HK-2 (cell line): ENCODE results near the gene IER3IP1.
"Not testable (repeated sequence)": the region's sequence is repeated elsewhere in the genome, so short reads cannot be mapped to it uniquely, and the experiment has no call there.

ENCODE experiments used
- DNase-seq: peaks from one replicate; pipeline ENCODE4 v3.0.0-alpha.2; 2018; ENCODE audit not compliant: unreplicated experiment

IER3IP1 gene

DNA sequence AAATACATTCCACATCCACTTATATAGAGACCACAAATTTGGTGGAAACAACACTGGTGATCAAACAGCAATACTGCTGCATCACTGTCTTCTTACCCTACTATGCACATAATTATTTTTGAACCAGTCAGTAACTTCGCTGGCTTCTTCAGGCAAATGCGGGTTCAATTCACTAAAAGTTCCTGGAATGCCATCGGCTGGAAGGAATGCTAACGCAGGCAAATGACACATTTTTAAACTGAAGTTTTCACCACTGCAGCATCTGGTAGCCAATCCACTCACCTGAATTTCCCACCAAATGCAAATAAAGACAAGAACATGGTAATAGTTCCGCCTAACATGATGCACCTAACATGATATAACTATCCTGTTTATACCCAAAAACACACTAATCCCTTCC lies 15.9 kb downstream of the IER3IP1 start:
- no peak for DNase-seq

DNA sequence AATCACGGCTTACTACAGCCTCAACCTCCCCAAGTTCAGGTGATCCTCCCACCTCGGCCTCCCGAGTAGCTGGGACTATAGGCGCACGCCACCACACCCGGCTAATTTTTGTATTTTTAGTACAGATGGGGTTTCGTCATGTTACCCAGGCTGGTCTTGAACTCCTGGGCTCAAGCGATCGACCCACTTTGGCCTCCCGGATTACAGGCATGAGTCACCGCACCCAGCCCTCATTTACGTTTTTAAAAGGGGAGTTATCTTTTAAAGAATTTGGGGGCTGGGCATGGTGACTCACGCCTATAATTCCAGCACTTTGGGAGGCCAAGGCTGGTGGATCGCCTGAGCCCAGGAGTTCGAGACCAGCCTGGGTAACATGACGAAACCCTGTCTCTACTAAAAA lies 17.8 kb downstream of the IER3IP1 start:
- DNase-seq, result not testable (repeated sequence)

DNA sequence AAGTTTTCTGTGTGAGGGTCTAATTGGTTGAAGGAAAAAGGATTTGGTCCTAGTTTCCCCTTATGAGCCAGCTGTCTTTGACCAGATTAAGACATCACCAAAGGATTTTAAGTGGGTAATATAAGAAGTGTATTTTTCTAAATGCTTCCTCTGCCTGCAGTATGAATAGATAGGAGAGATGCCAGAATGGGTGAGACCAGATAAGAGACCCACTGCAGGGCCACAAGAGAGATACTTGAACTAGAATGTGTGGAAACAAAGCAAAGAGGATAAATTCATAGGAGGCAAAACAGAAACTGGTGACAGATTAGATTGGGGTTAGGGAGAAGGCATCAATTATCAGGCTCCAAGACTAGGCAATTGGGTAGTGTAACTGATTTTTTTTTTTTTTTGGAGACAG lies 24.7 kb downstream of the IER3IP1 start:
- no peak for DNase-seq

DNA sequence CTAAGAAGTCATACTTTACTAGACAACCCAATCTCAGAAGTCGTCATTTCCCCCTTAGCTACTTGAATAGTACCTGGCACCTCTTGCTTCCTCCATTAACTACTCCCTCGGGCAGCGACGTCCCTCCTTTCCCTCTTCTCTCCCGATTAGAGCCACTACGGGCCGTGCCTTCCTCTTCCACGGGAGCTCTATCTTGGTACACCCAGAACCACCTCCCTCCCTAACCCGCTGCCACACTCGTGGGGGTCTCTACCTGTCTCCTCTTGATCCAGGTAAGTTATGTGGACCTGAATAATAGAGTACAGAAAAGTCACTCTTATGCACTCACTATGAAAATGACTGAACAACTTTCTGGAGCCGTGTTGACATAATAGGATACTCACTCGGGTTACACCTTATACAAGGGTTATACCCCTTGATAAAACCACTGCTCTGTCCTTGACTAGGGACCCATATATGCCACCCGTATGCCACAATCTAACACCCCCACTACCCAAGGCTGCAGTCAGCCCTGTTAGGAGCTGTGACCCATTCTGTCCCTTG lies 25.3 kb downstream of the IER3IP1 start:
- DNase-seq, result no peak

DNA sequence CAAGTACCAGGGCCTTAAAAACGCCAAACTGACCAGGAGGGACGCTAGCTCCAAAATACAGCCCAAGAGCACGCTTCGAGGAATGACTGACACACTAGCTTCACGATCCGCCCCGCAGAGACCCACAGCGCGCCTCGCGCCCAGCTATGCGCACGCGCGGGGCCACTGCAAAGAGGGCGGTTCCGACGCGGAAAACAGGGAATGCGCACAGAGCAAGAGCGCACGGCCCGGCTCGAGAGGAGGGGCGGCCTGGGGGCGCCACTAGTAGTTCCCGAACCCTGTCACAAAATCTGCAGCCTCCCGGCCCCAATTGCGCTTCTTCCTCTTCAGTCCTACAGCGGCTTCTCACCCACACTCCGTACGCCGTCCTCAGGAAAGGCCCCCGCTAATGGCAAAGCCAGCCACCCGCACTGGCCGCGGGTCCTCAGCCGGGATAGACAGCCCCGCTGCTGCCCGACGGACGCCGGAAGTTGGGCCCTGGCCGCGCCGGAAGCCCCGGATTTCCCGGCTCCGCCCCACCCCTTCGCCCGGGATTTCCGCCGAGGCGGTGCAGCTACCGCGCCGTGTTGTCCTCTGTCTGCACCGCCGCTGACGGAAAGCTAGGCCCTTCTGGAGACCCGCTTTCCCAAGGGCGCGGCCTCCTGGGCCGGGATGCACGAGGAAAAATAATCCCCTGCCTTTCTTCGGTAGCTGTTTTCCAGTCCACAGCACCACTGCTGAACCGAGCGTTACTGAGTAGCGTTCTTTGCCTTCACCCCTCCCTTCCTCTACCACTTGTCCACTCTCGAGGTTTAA lies 25.9 kb downstream of the IER3IP1 start, which contains the start of gene HDHD2:
Gene HDHD2 (minus strand): TSS at position 472 of the 795 bp plus-strand sequence. CDS start 14,061 bp downstream, outside the sequence.
- peak; percentile 78 for DNase-seq

DNA sequence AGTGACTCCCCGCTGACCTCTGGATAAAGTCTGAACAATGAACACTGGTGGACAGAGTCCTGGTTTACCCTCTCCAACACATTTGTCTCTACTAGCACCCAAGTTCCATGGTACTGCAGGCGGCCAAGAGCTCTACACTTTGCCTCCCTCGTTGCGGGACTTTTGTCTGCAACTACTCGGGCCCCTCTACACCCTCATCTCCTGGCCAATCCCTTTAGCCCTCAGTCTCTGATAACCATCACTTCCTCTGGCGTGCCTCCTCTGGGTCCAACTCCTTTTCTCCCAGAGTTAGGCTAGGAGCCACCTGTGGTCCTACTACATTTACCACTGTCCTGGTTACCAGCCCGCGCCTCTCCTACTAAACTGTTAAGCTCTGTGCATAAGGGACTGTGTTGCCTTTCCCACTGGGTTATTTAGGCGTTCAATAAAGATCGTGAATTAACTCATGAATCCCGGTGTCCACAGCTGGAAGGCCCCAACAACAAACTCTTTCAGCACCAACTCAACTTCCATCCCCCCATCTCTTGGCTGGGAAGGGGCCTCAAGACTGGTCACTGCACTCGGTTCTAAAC lies 26.6 kb downstream of the IER3IP1 start:
- DNase-seq, result peak; percentile 4

DNA sequence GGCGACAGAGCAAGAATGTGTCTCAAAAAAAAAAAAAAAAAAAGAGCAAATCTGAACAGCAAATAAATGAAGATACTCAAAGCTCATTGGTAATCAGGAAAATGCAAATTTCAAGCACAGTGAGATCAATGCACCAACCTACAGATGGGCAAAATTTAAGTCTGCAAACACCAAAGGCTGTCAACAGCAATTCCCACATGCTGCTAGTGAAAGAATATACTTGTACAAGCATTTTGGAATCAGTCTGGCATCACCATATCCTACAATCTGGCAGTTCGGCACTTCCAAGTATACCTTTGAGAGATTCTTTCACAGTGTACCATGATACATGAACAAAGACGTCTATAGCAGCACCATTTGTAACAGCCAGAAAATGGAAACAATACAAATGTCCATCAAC lies 30.0 kb downstream of the IER3IP1 start:
- DNase-seq, result no peak

DNA sequence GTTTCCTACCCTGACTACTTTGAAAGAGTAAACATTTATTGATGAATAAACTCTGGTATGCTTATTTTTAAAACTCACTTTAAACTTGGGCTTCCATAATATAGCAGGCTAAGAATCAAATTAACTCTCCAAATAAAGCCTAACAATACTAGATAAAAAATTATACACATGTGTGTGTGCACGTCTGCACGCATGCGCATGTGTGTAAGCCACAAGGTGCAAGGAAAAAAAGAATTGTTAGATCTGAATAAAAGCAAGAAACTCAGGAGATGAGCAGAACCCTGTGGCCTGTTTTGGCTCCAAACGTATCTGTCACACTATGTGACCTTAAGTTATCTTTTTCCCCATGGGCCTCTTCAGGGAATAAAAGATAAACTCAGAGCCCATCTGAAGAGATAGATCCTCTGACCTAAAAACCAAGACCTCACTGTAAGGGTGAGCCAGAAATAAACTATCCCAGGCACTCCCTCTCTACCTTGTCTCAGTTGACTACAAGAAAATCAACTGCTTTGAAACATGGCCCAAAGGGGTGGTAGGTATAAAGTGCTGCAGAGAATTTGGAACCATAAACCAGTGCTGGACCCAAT lies 32.2 kb downstream of the IER3IP1 start:
- DNase-seq, result no peak

DNA sequence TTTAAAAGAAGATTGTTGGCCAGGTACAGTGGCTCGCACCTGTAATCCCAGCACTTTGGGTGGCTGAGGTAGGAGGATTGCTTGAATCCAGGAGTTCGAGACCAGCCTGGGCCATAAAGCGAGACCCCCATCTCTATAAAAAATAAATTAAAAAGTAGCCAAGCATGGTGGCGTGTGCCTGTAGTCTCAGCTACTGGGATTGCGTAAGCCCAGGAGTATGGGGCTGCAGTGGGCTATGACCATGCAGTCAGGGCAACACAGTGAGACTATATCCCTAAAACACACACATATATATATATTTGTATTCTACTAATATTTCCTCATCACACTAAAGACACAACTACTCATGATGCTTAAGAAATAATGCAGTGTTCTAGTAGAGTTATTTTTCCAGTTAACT lies 33.0 kb downstream of the IER3IP1 start:
- DNase-seq, result no peak

DNA sequence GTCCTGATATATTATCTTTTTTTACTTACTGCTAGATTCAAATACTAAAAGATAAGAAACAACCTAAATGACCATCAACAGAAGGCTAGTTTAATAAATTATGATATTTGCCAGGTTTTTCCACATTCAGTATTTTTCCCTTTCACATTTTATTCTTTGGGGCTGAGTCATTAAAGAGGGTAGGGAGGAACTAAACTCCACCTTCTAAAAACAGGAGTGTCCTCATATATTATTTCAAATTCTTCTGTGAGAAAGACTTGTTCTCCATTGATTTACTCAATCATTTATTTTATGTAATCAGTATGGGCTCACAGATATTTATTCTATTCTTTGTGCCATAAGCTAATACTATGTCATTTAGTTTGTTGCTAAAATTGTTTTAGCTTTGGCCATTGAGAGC lies 34.9 kb downstream of the IER3IP1 start:
- DNase-seq, result no peak

DNA sequence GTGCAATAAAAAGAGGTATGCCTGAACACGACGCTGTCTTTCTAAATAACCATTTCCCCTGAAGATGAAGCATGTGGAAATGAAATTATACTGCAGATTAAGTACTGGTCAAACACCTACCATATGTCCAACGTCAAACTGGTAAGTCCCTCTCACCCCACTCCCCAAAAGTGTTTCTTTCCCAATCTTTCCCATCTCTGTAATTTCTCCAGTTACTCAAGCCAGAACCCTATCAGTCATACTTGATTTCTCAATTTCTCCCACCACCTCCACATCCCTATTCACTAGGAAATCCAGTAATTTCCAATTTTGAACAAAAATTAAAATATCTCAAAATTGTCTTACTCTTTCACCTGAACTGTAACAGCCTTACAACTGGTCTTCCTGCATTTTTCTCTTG lies 55.0 kb downstream of the IER3IP1 start:
- DNase-seq, result no peak

DNA sequence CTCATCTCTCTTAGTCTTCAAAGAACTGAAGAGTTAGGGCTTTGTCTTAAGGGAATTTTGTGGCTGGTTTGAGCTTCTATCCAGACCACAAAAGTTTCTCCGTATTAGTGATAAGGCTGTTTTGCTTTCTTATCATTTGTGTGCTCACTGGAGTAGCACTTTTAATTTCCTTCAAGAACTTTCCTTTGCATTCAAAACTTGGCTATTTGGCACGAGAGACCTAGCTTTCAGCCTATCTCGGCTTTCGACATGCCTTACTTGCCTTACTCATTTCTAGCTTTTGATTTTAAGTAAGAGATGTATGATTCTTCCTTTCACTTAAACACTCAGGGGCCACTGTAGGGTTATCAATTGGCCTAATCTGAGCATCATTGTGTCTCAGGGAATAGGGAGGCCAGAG lies 55.7 kb downstream of the IER3IP1 start:
- no peak for DNase-seq

DNA sequence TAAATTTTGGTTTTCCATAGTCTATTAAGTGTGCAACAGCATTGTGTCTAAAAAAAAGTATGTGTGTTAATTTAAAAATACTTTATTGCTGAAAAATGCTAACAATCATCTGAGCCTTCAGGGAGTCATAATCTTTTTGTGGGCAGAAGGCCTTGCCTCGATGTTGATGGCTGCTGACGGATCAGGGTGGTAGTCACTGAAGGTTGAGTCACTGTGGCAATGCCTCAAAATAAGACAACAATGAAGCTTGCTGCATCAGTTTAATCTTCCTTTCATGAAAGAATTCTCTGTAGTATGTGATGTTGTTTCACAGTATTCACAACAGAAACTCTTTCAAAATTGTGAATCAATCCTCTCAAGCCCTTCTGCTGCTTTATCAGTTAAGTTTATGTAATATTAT lies 57.2 kb downstream of the IER3IP1 start:
- DNase-seq, result no peak

DNA sequence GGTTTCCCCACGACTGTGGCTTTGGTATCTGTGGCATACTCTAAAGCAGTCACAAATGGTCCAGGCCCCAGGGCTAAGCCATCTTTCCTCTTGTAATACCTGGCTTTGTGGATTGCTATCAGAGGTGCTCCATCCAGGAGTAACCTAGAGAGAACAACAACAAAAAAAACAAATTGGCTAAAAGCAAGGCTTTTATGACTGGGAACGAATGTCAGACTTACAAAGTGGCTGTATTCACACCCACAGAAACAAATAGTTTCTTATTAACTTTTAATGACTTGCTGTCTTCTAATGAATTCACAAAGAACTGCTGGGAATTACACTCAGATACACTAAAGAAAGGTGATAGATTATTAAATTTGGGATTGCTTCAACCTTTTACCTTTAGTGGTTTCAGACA lies 61.0 kb downstream of the IER3IP1 start:
- no peak for DNase-seq

DNA sequence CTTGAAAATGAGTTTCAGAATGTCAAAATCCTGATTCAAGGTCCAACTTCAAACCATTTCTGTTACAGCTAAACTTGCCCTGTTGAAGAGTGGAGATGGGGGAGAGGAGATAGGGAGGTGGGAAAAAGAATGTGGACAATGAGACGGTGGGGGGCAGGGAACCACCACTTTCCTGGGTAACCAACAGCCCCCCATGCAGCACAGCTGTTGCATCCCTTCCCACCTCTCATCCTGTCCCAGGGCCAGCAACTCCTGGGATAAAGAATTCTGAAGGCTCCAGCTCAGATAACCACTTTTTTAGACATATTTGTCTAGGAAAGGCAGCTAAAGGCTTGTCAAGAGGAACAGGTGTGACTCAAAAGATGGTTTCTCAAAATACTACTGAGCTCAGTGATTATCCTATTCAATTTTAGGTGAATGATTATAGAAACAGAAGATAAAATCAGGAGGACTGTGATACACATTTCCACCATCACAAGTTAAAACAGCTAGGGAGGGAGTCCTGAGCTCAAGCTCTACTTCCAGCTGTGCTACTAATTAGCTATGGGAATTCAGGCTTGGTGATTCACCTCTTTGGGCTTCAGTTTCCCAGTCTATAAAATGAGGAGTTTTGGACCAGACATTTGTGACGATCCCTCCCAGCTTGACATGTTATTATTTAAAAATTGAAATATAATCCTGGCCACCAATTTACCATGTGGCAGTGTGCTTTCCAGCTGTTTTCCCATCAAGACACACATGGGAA lies 62.2 kb downstream of the IER3IP1 start:
- no peak for DNase-seq

DNA sequence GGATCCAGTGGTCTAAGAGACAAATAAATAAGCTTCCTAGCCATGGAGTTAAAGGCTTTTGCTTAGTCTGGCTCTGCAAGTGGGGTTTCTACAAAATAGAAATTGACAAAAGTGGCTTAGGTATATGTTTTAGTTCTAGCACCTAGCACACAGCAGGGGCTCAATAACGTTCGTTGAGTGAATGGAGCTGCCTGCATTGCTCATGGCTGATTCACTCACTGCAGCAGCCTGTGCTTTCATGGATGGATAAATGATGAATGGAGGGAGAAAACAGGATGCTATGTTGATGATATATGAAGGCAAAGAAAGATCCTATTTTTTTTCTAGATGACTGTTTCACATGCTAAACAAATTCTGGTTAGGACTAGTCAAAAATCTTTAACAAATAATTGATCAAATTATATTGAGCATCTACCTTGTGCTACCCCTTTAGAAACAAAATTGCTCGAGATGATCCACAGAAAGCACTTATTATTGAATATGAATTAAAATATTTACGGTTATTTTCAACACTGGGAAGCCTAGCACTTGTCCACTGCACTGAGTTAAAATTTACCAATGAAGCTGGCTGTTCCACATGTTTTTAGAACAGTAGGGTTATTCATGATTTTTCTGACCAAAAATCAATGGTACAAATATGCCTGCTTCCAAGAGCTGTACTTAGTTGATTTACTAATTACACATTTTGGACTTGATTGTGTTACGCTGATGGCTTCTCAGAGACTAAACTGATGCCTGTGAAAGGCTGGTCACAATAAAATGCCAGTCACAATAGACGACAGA lies 65.5 kb downstream of the IER3IP1 start:
- no peak for DNase-seq

DNA sequence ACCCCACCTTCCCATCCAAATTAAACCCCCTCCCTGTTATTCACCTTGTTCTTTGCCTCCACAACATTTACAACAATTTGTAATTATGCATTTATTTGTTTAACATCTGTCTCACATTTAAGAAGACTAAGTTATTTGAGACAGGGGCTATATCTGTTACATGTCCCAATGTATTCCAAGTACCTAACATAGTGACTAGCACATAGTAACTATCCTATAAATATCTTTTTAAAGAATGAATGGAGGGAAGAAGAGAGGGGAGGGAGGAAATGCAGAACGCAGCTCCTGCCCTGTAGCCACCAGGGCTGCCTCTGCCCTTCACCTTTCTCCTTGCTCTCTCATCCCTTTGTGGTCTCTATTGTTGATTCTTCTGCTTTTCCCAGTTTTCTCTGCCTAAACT lies 66.4 kb downstream of the IER3IP1 start:
- DNase-seq, result no peak

DNA sequence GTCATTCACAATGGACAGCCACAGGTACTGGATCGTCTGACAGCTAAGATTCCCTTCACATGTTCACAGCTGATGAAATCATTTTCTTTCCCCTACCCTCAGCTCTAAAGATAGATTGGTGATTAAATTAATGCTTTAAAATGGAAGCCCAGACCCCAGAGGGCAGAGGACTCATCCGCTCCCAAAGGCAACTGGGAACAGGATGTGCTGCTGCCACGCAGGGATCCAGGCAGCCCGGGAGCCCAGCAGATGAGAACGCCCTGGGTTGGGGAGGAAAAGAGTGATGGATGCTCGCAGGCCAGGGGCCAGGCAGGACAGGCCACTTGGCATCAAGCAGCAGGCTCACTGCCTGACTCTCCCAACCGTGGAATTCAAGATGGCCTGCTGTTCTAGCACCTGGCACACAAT lies 67.2 kb downstream of the IER3IP1 start:
- DNase-seq, result no peak

DNA sequence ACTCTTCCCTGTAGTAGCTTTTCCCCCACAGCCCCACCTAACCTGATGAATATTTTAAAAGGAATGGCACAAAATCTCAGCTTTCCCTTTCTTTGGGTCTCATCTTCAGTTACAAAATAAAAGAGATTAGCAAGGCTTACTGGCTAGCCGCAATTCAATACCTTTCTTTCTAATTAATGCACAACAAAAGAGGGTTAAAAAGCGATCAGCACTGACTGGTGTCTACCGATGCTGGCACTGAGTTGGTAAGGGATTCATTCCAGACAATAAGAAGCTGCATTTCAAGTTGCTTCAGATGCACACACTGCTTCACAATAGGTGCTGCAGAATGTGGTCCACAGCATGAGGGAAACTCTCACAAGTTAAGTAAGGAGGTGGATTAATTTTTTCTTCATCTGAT lies 67.8 kb downstream of the IER3IP1 start:
- no peak for DNase-seq
